ENCODE measurements around the gene WNT10A.
"Not testable (repeated sequence)": the region's sequence is repeated elsewhere in the genome, so short reads cannot be mapped to it uniquely, and the experiment has no call there.

WNT10A gene

DNA sequence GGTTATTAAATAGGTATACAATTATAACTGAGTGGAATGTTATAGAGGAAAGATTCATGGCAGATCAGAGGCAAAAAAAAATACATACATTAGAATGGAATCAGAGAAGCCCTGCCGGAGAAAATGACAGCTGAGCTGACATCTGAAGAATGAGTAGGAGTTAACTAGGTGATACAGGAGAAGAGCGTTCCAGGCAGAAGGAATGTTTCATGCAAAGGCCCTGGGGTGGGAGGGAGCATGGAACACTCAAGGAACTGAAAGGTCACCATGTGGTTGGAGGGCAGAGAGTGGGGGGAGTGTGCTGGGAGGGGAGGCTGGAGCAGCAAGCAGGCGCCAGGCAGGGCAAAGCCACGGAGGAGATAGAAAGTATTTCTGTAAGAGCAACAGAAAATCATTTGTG, 47.2 kb downstream of the WNT10A start:
- no peak for FAIRE-seq
- TF ChIP-seq POLR2A (IDR thresholded peaks at IDR 0.05; ENCODE audit: low read depth, low read length) (no peak), TAF1 (IDR thresholded peaks at IDR 0.05; ENCODE audit: borderline replicate concordance, low read depth, low read length) (no peak), POLR2AphosphoS5 (IDR thresholded peaks at IDR 0.05; ENCODE audit: low read depth, low read length) (no peak)
- DNase-seq (ENCODE audit: insufficient read length): no peak

DNA sequence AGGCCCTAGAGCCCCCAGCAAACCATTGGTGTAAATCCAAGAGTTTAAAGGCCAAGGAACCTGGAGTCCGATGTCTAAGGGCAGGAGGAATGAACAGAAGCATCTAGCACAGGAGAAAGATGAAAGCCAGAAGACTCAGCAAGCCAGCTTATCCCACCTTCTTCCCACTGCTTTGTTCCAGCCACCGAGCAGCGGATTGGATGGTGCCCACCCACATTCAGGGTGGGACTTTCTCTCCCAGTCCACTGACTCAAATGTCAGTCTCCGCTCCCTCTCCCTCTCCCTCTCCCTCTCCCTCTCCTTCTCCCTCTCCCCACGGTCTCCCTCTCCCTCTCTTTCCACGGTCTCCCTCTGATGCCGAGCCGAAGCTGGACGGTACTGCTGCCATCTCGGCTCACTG, 49.8 kb downstream of the WNT10A start:
- not testable (repeated sequence) for DNase-seq (ENCODE audit: insufficient read length); FAIRE-seq

DNA sequence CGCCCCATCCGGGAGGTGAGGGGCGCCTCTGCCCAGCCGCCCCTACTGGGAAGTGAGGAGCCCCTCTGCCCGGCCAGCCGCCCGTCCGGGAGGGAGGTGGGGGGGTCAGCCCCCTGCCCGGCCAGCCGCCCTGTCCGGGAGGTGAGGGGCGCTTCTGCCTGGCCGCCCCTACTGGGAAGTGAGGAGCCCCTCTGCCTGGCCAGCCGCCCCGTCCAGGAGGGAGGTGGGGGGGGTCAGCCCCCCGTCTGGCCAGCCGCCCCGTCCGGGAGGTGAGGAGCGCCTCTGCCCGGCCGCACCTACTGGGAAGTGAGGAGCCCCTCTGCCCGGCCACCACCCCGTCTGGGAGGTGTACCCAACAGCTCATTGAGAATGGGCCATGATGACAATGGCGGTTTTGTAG, 51.1 kb downstream of the WNT10A start:
- FAIRE-seq; DNase-seq (ENCODE audit: insufficient read length): not testable (repeated sequence)

Measured in GM12892 (cell line).